Mesothelial cell of epicardium (in vitro differentiated cells): ENCODE measurements around the gene TMBIM4. TPM values are rescaled to one million over a fixed set of nuclear protein-coding genes. Genes with fewer than 3 reads are reported as not detected.

Experiments used
- DNase-seq, 2 experiments: peaks; one replicate each; pipeline ENCODE4 v3.0.0; 2021; ENCODE audit warnings: low spot score in 2 of 2; ENCODE audit not compliant: unreplicated experiment in 2 of 2
- H3K27ac Mint-ChIP-seq: 2 replicates; pipeline ENCODE4 v1.8.0; 2021; ENCODE audit warnings: mixed read lengths
- H3K27me3 Mint-ChIP-seq: 2 replicates; pipeline ENCODE4 v1.8.0; 2021; ENCODE audit warnings: low read depth, mixed read lengths
- H3K36me3 Mint-ChIP-seq: 2 replicates; pipeline ENCODE4 v1.8.0; 2021; ENCODE audit warnings: mixed read lengths
- H3K4me1 Mint-ChIP-seq: 2 replicates; pipeline ENCODE4 v1.8.0; 2021; ENCODE audit warnings: mixed read lengths
- H3K4me3 Mint-ChIP-seq: 2 replicates; pipeline ENCODE4 v1.8.0; 2021; ENCODE audit warnings: mild to moderate bottlenecking, moderate library complexity, mixed read lengths
- H3K9me3 Mint-ChIP-seq: 2 replicates; pipeline ENCODE4 v1.8.0; 2021; ENCODE audit warnings: mixed read lengths
- CTCF ChIP-seq: fragments of 200-600 bp; sonication (generic); IDR thresholded peaks from one replicate; pipeline ENCODE4 v1.5.0; 2021; ENCODE audit warnings: antibody characterized with exemption; ENCODE audit not compliant: unreplicated experiment
- total RNA-seq: library from RNA; stranded (reverse); gene quantifications from 3 replicates; pipeline ENCODE4 v1.2.1, GENCODE V29; 2021

Gene TMBIM4
- total RNA-seq, 1 donor from 2014 or later, result 31.0 TPM

GRCh38 chr12:66164349-66164821 is 5.4 kb downstream of the TMBIM4 start:
- Mint-ChIP-seq H3K27me3 (no peaks in the 10 kb centered on the region), H3K4me3 (no peak overlapping the region), H3K36me3 (peaks cover 25% of the 10 kb centered on the region), H3K9me3 (peaks cover 14% of the 10 kb centered on the region), H3K27ac (no peak overlapping the region), H3K4me1 (peaks cover 5% of the 10 kb centered on the region)
- DNase-seq, result no peak
- TF ChIP-seq CTCF, result no peak

- Mint-ChIP-seq H3K9me3 (peaks cover 14% of the 10 kb centered on the region), H3K4me3 (no peak overlapping the region)
- TF ChIP-seq CTCF, result no peak
Observed at GRCh38 chr12:66163289-66163688, 6.5 kb downstream of the TMBIM4 start.

GRCh38 chr12:66162701-66163100 is 7.1 kb downstream of the TMBIM4 start:
- no peak overlapping the region for H3K27ac Mint-ChIP-seq
- peaks cover 30% of the 10 kb centered on the region for H3K36me3 Mint-ChIP-seq
- no peak for TF ChIP-seq CTCF
- no peak for DNase-seq
- H3K4me3 Mint-ChIP-seq, result no peak overlapping the region
- H3K27me3 Mint-ChIP-seq, result no peaks in the 10 kb centered on the region
- H3K9me3 Mint-ChIP-seq, result peaks cover 14% of the 10 kb centered on the region
- H3K4me1 Mint-ChIP-seq, result no peaks in the 10 kb centered on the region

More at GRCh38 chr12:66163289-66163688, 6.5 kb downstream of the TMBIM4 start:
- Mint-ChIP-seq H3K4me1 (no peaks in the 10 kb centered on the region), H3K36me3 (peaks cover 30% of the 10 kb centered on the region), H3K27me3 (no peaks in the 10 kb centered on the region), H3K27ac (no peak overlapping the region)
- no peak for DNase-seq

- peaks cover 12% of the 10 kb centered on the region for H3K9me3 Mint-ChIP-seq
- H3K27ac Mint-ChIP-seq, result no peak overlapping the region
- H3K36me3 Mint-ChIP-seq, result peaks cover 26% of the 10 kb centered on the region
- no peak for TF ChIP-seq CTCF
- no peaks in the 10 kb centered on the region for H3K4me1 Mint-ChIP-seq
- no peak for DNase-seq
- no peak overlapping the region for H3K4me3 Mint-ChIP-seq
- peaks cover 1% of the 10 kb centered on the region for H3K27me3 Mint-ChIP-seq
Observed at GRCh38 chr12:66160704-66161103, 9.1 kb downstream of the TMBIM4 start.

GRCh38 chr12:66159123-66159522 is 10.7 kb downstream of the TMBIM4 start:
- Mint-ChIP-seq H3K9me3 (no peaks in the 10 kb centered on the region), H3K4me3 (no peak overlapping the region), H3K4me1 (no peaks in the 10 kb centered on the region), H3K36me3 (peaks cover 15% of the 10 kb centered on the region), H3K27ac (no peak overlapping the region), H3K27me3 (peaks cover 1% of the 10 kb centered on the region)
- no peak for TF ChIP-seq CTCF
- no peak for DNase-seq

GRCh38 chr12:66156654-66157053 is 13.1 kb downstream of the TMBIM4 start:
- H3K27ac Mint-ChIP-seq, result no peak overlapping the region
- peaks cover 13% of the 10 kb centered on the region for H3K36me3 Mint-ChIP-seq
- no peak for DNase-seq
- peaks cover 1% of the 10 kb centered on the region for H3K27me3 Mint-ChIP-seq
- TF ChIP-seq CTCF, result no peak
- H3K4me3 Mint-ChIP-seq, result no peak overlapping the region
- H3K9me3 Mint-ChIP-seq, result no peaks in the 10 kb centered on the region
- H3K4me1 Mint-ChIP-seq, result no peaks in the 10 kb centered on the region
